HG03457 (cell line): Measurements from ENCODE around the gene RPRD1B.

ENCODE experiments used
- ATAC-seq: cut with Tn5 transposase; IDR thresholded peaks from one replicate; pipeline ENCODE4 v1.9.1; 2021; ENCODE audit warnings: moderate number of reproducible peaks; ENCODE audit not compliant: unreplicated experiment

Gene RPRD1B

GRCh38 chr20:38133680-38134426, 100.3 kb downstream of the RPRD1B start:
- no peak for ATAC-seq

GRCh38 chr20:38134427-38135270, 101.1 kb downstream of the RPRD1B start:
- no peak for ATAC-seq

DNA sequence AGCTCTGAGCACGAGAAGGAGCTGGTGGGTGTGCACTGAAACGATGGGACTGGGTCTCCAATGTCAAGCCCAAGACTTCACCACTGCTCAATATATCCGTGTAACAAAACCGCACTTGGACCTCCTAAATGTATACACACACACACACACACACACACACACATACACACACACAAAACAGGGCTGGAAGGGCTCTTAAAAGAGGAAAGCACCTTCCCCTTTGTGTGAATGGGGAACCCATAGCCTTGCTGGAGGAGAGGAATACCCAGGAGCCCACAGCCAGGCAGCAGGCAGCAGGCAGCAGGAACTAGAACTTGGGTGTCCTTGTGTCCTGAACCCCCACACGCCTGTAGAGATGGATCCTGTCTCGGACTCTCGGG, 101.7 kb downstream of the RPRD1B start:
- ATAC-seq = no peak

DNA sequence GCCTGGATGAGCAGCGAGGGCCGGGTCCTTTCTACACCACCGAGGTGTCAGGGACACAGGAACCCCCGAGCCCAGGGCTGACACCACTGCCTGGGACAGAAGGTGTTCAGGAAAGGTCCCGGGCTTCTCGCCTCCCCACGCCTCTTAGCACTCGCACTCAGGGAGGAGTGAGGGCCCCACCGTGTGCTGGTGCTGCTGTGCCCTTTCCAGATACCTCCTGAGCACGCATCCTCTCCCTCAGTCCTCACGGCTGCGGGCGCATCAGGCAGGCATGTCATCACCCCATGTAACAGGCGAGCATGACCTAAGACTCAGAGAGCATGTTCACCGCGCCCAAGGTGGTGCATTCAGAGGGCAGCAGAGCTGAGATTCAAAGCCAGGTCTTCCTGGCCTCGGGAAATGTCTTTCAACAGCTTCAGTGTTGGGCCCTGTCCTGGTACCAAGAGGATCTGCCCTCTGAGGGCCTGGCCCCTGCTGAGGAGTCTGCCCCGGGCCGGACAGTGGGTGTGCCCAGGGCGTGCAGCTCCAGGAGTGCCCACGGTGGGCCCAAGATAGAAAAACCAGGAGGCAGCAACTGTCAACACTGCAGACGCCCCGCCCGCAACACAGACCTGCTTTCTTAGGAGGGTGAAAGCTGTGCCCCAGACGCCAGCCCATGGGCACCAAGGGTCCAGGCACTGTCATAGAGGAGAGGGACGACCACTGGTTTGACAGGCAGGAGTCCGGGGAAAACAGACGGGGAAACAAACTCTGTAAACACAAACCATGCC, 102.3 kb downstream of the RPRD1B start:
- ATAC-seq = no peak

DNA sequence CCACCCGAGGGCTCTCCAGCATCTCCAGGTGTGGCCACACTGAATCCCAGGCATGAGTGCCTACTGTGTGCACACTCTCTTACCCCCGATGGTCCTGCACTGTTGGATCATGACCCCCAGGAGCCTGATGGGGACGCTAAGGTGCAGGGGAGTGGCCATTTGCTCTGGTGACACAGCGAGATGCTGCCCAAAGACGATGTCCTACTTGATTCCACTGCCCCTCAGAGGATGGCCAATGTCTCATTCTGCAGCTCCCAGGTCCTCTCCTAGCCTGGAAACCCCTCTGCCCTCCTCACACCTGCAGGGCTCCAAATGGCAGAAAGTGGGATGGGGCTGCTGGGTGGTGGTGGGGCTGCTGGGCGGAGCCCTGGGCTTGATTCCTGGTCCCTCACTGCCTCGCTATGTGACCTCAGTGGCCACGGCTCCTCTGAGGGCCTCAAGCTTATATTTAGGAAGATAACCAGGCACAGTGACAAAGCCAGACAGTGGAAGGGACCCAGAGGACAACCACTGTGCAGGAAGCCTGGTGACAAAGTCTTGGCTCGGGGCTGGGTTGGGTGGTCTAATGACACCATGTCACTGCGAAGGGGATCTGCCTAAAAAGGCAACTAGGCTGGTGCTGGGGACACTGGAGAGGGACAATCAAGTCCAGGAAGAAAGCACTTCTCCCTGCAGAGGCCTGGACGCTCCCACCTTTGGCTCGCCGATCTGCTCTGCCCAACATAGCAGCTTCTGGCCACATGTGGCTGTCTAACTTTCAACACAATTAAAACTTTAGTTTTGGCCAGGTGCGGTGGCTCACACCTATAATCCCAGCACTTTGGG, 103.1 kb downstream of the RPRD1B start:
- ATAC-seq = no peak

GRCh38 chr20:38137441-38138037, 104.0 kb downstream of the RPRD1B start:
- ATAC-seq = no peak

GRCh38 chr20:38138086-38138778, 104.7 kb downstream of the RPRD1B start:
- ATAC-seq = no peak

DNA sequence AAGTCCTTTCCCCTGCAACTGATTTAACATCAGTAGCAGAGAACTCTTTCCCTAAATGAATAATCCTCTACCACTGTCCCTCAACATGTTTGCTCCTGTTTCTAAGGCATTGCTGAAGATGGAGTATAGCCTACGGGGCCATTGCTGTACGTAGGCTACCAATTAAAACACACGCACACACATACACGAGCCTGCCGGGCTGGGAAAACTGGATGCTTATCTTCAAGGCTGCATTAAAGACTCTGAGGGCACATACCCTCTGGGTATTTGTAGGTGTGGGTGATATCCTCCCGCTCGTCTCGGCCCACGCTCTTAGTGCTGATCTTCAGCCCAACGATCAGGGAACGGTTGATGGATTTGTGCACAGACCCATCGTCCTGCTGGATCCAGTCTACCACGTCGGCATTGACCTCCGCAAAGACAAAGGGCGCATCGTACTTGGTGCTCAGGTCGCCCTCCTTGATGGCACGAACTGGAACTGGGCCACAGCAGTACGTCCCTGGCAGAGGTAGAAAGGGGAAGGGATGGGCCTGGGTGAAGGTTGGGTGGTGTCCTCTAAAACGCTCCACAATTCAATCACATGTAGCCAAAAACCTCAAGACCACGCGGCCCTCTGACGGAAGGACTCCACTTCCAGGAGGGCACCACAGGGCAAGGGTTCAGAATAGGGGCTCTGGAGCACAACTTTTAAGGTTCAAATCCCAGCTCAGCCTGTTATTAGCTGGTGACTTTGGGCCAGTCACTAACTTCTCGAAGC, 105.8 kb downstream of the RPRD1B start:
- no peak for ATAC-seq

GRCh38 chr20:38139977-38140753, 106.6 kb downstream of the RPRD1B start:
- no peak for ATAC-seq

DNA sequence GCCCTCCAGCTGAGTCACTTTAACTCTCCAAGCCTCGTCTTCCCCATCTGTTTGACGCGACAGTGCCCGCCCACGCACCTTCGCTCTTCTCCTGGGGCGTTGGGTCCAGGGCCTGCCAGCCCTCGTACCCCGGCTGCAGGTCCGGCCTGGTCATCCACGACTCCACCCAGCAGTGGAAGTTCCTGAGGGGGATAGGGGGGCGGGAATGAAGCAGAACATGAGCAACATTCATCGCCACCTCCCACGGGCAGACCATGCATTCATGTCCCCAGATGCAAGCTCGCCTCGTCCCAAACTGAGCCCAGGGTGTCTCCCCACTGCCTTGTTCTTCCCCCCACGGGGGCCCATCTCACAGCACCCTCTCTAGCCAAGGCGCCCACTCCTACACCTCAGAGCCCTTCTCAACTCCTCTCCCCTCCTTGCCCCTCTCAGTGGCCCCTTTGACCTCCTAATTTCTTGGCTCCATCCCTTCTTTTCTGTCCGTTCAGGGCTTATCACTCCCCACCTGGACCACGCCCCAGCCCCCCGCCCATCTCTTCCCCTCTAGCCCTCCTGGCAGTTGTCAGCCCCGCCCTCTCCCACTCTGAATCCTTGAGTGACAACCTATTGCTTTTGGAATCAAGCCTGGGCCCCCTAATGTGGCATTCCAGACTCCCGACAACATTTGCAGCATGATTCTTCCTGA, 107.8 kb downstream of the RPRD1B start:
- ATAC-seq = no peak
